Epithelial cell of prostate (primary cell): Measurements from ENCODE around the gene FLCN.
A peak's percentile ranks its signal among the peaks of the same experiment; 100 is the strongest.

Experiments used
- DNase-seq: peaks from one replicate; pipeline ENCODE4 v3.0.0-alpha.2; 2011; ENCODE audit warnings: low read depth, low spot score
- H3K27ac ChIP-seq: fragments of 450-650 bp; 2 replicates; pipeline ENCODE4 v1.5.1; 2017; ENCODE audit warnings: mild to moderate bottlenecking

Gene FLCN

DNA sequence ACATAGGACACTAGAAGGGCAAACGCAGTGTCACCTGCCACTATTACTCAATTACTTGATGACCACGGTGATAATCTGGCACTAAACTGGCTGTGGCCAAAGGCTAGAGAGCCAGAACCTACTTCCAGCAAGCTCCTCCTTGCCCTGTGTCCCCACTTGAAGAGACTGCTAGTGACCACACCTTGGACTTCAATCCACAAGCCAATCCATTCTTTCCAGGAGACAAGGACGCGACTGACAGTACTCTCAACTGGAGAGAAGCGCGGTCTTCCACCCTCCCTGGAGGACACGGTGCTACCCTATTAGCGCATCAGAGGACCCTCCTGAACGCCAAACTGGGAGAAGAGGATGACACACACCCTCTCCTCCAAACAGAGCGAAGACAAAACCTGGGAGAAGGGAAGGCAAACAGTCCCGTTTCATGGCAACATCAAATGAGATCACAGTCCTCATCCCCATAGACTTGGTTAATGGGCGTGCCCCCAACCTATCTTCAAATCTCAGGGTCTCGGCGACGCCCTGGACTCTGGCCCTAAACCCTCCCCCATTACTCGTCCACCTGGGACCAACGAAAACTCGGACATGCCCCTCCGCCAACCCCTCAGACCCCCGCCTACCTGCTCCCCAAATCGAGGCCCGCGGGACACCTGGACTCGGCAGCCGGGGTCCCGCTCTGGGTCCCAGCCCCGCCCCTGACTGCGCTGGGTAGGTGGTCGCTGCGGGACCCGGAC lies 508 bp downstream of the FLCN start:
- peak overlapping the region; percentile 69 for H3K27ac ChIP-seq
- no peak for DNase-seq

DNA sequence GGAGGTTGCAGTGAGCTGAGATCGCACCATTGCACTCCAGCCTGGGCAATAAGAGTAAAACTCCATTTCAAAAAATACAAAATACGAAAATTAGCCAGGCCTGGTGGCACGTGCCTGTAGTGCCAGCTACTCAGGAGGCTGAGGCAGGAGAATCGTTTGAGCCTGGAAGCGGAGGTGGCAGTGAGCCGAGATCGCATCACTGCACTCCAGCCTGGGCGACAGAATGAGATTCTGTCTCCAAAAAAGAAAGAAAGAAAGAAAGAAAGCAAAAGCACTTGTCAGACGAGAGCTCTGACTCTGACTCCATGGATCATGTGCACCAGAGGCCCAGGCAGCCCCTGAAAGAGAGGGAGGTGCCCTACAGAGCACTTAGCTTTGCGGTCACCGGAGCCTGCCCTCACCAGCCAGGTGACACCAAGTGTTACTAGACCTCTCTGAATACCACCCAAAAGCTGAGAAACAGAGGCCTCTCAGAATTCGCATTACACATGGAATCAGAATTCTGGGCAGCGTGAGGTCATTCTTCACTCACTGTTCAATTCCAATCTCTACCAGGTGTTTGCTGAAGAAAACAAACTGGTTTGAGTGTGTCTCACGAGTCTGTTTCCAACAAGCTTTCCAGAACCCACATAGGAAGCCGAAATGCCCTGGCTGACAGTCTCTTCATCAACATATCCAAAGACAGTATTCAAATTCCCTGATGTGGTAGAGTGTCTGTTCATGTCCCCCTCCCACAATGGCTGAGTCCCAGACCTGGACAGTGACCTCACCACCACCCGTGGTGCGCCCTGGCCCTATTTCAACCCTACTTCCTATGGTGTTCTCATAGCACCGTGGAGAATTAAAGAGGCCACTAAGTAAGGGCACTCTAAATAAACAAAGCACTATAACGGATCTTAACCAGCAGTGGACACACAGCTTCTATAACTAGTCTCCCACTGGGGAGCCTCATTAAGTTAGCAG lies 1.5 kb downstream of the FLCN start:
- no peak overlapping the region for H3K27ac ChIP-seq
- DNase-seq, result no peak

DNA sequence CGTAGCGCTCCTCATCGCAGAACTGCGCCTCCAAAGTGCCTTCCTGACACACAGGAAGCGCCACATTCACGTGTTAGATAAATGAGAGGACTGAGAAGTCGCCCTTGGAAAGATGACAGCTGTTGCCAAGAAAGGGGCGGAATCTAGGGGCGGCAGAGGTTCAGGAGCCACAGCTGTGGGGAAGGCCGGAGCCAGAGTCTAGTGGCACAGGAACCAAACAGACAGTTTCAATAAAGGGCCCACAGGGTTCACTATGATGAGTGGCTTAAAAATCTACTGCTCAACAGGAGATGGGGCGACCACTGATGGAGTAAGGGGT lies 4.7 kb downstream of the FLCN start:
- no peak for DNase-seq
- no peak overlapping the region for H3K27ac ChIP-seq

DNA sequence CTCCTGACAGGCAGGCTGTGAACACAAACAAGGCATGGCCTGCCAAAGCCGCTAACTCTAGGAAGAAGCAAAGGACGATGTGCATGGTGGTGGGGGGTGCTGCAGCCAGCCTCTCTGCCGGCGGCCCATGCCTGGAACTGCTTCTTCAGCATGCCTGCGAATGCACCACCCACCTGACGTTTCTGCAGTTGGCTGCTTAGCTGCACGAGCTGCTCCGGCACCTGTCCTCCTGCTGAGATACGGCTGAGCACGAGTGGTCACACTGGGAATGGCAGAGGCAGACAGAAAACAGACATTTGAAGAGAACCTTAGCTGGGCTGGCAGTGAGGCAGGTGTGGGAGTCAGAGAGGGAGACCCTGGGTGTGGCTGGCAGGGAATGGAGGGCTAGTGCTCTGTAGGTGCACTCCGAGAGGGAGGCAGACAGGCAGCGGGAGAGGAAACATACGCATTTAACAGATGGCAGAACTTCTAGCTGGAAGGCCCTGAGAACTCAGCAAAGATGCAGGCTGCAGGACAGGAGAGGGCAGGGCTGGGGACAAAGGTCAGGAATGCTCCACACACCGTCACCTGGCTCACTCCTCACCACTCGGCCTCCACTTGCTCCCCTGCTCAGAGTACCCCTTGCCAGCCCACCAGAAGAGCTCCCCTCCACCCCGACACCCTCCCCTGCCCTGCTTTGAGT lies 5.2 kb downstream of the FLCN start:
- H3K27ac ChIP-seq, result no peak overlapping the region
- DNase-seq, result no peak

DNA sequence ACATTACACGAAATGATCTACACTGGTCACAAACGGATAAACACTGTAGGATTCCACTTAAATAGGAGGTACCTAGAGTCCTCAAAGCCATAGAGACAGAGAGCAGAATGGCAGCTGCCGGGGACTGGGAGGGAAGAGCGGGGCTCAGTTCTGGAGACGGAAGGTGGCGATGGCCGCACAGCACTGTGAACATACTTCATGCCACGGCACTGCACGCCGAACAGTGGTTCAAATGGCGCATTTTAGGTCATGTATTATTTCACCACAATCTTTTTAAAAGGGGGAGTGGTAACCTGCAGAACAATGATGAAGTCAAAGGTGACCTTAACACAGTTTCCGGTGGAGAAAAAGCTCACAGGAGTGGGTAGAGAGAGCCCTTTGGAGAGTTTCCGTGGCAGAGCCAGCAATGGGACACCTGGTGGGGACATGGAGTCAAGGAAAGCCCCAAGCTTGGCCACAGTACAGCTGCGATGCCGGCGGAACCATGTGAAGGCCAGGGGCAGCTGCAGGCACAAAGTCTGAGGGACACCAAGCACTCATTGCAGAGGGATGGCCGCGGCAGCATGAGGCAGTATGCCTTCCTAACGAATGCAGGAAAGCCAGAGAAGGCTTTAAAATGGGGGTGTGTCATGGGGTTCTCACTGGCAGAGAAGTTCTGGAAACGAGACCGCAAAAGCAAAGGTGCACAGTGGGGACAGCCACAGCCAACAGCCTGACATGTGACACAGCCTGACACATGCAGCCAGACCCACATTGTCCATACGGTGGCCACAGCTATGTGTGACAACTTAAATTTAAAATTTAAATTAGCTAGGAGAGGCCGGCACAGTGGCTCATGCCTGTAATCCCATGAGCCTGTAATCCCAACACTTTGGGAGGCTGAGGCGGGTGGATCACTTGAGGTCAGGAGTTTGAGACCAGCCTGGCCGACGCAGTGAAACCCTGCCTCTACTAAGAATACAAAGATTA lies 7.3 kb downstream of the FLCN start:
- no peak for DNase-seq
- no peak overlapping the region for H3K27ac ChIP-seq

DNA sequence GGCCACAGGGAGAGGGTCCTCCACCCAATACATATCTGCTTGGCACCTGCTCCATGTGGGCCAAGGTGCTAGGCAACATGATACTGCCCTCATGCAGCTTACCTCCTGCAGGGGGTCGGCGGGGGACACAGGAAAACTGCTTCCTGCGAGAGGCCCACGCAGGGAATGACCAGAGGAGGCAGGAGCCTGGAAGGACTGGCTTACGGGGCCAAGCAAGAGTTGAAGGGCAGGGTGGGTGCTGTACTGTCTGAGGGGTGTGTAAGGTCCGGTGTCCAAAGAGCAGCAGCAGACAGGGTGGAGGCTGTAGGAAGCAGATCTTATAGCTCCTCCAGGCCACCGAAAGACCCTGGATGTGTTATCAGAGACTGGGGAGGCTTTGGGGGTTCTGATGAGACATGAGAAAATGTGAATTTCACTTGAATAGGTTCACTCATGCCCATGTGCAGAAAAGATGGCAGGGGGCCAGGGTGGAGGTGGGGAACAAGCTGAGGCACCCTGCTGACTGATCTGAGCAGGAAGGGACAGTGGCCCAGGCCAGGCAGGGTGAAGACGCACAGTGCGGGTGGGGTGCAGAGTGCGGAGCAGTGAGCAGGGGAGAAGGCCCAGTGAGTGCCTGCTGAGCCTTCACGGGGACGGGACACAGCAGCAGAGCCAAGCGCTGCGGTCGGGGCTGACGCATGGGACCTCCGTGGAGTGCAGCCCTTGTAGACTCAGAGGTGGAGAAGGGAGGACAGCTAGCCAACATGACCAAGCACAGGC lies 8.3 kb downstream of the FLCN start:
- DNase-seq, result no peak
- H3K27ac ChIP-seq, result no peak overlapping the region

DNA sequence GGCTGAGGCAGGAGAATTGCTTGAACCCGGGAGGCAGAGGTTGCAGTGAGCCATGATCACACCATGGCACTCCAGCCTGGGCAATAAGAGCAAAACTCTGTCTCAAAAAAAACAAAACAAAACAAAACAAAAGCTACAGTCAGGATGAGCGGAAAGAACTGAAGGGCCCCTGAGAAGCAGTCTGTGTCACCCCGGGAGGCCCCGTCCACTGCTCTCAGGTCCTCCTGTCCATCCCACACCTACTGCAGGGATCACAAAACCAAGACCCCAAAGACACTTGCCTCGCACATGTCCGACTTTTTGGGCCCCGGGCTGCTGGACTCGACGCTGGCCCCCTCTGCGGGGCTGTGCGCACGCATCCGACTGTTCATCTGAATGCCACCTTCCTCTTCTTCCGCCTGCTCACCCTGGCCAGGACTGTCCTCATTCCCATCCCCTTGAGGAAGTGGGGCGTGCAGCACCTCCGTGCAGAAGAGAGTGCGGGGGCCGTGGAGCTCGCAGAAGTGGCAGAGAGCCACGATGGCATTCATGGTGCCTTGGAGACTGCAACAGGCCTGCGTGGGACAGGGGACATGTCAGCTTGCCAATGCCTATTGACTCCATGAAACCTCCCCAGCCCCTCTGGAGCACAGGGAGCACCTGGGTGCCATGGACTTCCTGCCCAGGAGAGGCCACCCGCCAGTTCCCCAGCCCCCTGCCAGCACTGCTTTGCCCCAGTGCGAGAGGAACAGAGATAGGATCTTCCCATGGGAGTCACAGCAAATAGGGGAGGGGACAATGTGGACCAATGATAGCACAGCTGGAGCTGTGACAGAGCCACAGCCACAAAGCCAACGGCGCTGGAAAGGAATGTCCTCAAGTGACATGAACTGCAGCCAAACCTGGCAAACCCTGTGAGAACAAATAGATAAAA lies 9.1 kb downstream of the FLCN start:
- no peak for DNase-seq
- no peak overlapping the region for H3K27ac ChIP-seq

DNA sequence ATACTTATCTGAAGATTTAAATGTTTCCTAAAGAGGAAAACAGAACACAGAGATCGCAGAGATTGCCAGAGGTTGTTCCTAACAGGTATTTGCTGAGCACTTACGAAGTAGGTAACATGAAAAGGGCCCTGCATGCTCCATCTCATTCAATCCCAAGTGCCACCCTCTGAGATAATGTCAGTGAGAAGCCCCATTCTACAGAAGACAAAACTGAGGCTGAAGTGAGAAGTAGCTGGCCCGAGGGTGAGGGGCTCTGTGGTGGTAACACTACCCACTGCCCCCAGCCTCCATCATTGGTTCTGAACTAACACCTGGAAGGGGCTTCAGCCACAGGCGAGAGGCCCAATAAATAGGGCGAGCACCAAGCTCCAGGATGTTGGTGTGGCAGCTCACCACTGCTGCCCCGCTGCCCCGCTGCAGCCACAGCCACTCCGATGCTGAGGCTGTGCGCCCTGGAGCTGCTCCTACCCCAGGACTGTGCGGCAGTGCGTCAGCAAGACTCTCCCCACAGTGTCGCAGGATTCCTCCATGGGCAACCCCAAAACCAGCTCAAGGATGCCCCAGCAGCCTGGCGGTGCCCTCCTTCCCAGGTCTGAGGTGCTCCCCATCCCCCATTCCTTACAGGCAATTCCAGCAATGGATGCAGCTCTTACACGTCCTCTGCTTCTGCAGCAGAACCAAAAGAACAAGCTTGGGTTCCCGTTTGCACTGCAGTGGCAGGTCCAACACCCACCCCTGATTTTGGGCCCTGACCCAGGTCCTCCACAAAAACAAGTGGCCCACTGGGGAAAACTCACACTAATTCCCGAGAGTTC lies 10.3 kb downstream of the FLCN start:
- H3K27ac ChIP-seq, result no peak overlapping the region
- DNase-seq, result no peak

DNA sequence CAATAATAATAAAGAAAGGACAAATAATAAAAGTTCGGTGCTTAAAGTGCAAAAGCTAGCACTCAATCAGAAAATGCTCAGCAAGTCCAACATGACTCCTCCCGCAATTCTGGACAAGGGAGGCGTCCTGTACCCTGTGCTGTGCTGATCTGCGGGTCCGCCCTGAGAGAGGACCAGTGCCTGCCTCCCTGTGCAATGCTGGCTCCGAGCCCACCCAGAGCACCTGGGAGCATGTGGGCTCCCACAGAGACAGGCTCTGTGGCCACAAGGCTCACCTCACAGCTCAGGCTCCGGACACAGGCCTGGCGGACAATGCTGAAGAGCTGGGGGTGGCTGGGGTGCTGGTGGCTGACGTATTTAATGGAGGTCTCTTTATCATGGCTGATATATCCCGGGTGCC lies 11.1 kb downstream of the FLCN start:
- DNase-seq, result no peak
- no peak overlapping the region for H3K27ac ChIP-seq

DNA sequence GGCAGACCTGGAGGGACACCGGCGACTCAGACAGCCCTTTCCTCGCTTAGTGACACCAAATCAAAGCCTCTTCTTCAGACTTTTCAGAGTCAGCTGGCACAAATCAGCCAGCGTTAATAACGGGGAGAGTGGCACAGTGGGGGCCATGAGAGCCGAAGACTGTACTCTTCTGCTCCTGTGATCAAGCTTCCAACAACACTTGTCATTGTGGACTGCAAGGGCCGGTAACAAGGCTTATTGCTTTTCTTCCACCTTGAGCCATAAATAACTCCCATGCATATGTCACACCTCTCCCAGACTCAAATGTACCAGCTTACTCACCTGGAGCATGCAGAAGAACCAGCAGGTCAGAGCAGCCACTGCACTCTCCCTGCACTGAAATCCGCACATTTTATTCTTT lies 12.8 kb downstream of the FLCN start:
- H3K27ac ChIP-seq, result no peak overlapping the region
- DNase-seq, result no peak

DNA sequence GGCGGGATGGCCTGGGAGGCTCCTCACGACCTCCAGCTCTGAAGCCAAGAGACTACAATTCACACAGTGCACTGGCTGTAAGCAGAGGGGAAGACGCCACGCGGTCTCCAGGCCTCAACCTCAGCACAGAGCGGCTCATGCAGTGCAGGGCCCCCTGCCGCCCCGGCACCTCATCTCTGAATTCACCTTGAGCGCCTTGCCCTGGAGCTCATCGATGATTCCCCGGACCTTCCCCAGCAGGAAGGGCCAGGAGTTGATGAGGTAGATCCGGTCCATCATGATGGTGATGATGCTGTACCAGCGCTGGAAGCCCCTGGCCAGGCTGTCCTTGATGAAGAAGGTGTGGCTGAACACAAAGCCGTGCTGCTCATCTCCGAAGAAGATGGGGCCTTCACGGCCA lies 13.2 kb downstream of the FLCN start:
- DNase-seq, result no peak
- no peak overlapping the region for H3K27ac ChIP-seq

DNA sequence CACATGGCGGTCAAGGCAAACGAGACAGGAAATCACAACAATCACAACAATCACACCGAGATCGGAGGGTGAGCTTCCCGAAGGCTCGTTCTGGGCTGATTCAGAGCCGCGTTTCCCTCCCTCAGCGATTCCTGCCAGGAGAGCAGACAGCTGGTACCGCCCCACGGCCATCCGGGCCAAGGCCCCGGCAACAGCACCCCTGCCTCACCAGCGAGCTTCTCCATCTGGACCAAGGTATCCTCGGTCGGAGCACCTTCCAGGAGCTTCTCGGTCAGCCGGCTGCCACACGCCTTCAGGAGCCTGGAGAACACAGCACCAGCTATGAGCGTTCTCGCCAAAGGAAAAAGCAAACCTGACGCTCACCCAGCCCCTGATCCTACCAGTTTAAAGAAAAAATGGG lies 15.6 kb downstream of the FLCN start:
- no peak overlapping the region for H3K27ac ChIP-seq
- no peak for DNase-seq

DNA sequence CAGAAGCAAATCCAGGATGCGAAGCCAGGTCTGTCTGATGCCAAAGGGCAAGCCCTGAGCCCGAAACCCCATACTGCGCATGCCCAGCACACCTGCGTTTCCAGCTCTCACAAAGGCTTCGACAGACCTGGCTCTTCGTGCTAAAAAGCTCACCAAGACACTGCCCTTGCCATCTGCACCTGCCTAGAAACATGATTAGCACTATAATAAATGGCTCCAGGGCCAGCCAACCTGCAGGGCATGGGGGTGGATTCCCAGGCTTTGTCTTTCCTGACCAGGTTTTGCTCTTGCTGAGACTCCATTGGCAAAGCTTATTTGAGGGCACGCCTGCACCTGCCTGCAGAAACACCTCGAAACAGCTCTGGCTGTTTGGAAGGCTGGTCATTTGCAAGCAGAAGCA lies 16.4 kb downstream of the FLCN start:
- no peak for DNase-seq
- H3K27ac ChIP-seq, result no peak overlapping the region

DNA sequence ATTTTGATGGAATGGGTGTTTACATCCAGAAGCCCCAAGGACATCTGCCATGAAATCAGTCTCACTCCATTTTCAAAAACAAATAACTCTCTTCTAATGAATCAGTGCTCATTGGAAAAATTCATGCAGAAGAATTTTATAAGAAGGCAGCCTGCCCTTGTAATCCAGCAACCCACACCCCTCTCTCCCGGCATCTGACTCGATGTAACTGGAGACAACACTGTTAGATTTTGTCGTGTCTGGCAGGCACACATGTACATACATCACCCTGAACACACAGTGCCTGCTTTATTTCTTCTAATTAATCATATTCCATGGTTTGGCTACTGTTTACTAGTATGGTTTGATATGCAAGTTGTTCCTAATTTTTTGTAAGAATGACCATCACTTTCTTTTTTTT lies 19.0 kb downstream of the FLCN start:
- no peak for DNase-seq
- no peak overlapping the region for H3K27ac ChIP-seq

DNA sequence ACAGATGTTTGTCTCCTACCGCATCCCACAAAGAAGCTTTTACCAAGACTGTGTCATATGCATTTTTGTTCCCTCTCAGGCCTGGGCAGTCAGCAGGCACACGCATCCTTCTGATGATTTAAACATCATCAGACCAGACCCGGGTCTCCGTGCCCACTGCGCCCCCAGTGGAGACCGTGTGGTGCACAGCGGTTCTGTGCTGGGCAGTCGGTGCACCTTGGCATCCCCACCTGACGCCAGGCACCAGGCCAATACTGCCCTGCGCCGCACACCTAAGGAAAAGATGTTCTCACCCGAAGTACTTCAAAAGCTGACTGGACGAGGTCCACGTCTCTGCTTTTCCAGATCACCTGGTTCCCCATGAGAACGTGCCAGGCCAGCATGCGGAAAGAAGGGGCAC lies 20.2 kb downstream of the FLCN start:
- no peak overlapping the region for H3K27ac ChIP-seq
- no peak for DNase-seq

DNA sequence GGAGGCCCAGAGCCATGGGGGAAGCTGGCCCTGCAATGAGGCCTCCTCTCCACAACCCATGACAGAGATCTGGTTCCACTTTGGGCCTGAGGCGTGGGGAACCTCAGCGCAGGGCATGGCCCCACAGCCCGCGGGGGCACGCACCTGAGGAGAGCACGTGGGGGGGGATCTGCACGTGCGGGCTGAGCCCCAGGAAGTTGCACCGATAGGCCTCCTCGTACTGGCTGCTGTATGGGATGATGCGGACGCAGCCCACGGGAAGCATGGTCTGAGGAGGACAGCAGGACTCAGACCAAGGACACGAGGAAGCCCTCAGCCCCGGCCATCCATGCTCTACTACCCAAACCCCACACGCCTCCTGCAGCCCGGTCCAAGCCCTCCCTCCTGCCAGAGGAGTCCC lies 20.7 kb downstream of the FLCN start:
- DNase-seq, result no peak
- H3K27ac ChIP-seq, result no peak overlapping the region

DNA sequence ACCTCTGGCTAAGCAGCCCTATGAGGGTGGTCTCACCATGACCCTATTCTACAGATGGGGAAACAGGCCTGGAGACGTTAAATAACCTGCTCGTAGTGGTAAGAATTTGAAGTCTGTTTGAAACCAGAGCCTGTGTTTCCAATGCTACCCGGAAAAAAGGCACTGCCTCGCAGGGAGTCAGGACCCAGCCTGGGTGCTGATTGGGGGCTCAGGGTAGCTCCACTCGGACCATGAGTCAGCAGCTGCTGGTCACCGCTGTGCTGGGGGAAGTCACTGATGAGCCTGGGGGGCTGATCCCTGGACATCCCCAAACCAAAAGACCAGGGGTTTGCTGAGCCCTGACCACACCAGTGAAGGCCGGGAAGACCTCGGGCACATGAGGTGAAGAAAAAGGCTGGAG lies 21.4 kb downstream of the FLCN start:
- no peak for DNase-seq
- no peak overlapping the region for H3K27ac ChIP-seq
